Thoracic aorta (tissue), 2 donors: Measurements from ENCODE around the gene SH3BP4. TPM values are rescaled to one million over a fixed set of nuclear protein-coding genes. Genes with fewer than 3 reads are reported as not detected.

Experiments
- ATAC-seq: fragments of 150-250 bp; one replicate; pipeline ENCODE4 v1.8.0; 2017; ENCODE audit warnings: low read depth; ENCODE audit not compliant: insufficient number of reproducible peaks, low FRiP score
- DNase-seq: peaks from one replicate; pipeline ENCODE4 v3.0.0-alpha.2; 2020; ENCODE audit warnings: low spot score
- H3K27ac ChIP-seq, 2 donors: fragments of 200-600 bp; sonication (generic); 1 replicate in 1 of 2; 2 replicates in 1 of 2; pipeline ENCODE4 v1.5.1; 2016; ENCODE audit warnings: mild to moderate bottlenecking in 2 of 2, moderate library complexity in 2 of 2
- H3K27me3 ChIP-seq: fragments of 200-600 bp; sonication (generic); replicated peaks from 2 replicates; pipeline ENCODE4 v1.6.0; 2016; ENCODE audit warnings: mild to moderate bottlenecking; ENCODE audit not compliant: insufficient read depth
- H3K36me3 ChIP-seq: fragments of 200-600 bp; sonication (generic); one replicate; pipeline ENCODE4 v1.5.1; 2016
- H3K4me1 ChIP-seq, 2 donors: fragments of 200-600 bp; sonication (generic); 1 replicate in 1 of 2; 2 replicates in 1 of 2; pipeline versions ENCODE4 v1.5.1 to v1.6.0; 2016; ENCODE audit warnings: low read depth in 2 of 2, mild to moderate bottlenecking in 1 of 2; ENCODE audit not compliant: control insufficient read depth in 1 of 2
- H3K4me3 ChIP-seq: fragments of 200-600 bp; sonication (generic); 2 replicates; pipeline ENCODE4 v1.5.1; 2016; ENCODE audit warnings: mild to moderate bottlenecking
- H3K9me3 ChIP-seq: fragments of 200-600 bp; sonication (generic); 2 replicates; pipeline ENCODE4 v1.5.1; 2016
- CTCF ChIP-seq: fragments of 200-600 bp; sonication (generic); IDR thresholded peaks from one replicate; pipeline ENCODE4 v1.5.1; 2019; ENCODE audit warnings: antibody characterized with exemption
- total RNA-seq, 2 donors: library from RNA; depleted of rRNA; stranded (reverse); fragments of >200 nt; gene quantifications; one replicate each; pipeline versions ENCODE4 v1.1.0 to v1.2.3, GENCODE V29; 2016

Gene SH3BP4
- total RNA-seq, 2 donors from 2014 or later, result 24.0 to 32.4 TPM

- H3K9me3 ChIP-seq, result no peaks in the 10 kb centered on the region
Measured at GRCh38 chr2:234966340-234966739, 14.5 kb downstream of the SH3BP4 start.

GRCh38 chr2:234967201-234967869 lies 15.5 kb downstream of the SH3BP4 start:
- Histone ChIP-seq H3K4me1 (peaks cover 0 to 3% of the 10 kb centered on the region in 2 donors), H3K27me3 (no peaks in the 10 kb centered on the region), H3K36me3 (no peaks in the 10 kb centered on the region), H3K4me3 (no peak overlapping the region), H3K9me3 (no peaks in the 10 kb centered on the region), H3K27ac (no peak overlapping the region)
- TF ChIP-seq CTCF, result no peak
- ATAC-seq (no peak), DNase-seq (no peak)

More at GRCh38 chr2:234966340-234966739, 14.5 kb downstream of the SH3BP4 start:
- no peaks in the 10 kb centered on the region for H3K27me3 ChIP-seq
- no peak overlapping the region for H3K4me3 ChIP-seq
- H3K4me1 ChIP-seq, result peaks cover 0 to 3% of the 10 kb centered on the region in 2 donors
- ATAC-seq, result no peak
- H3K36me3 ChIP-seq, result no peaks in the 10 kb centered on the region
- DNase-seq, result no peak
- TF ChIP-seq CTCF, result no peak
- no peak overlapping the region for H3K27ac ChIP-seq

- ATAC-seq, result no peak
- no peak for DNase-seq
- peaks cover 0 to 3% of the 10 kb centered on the region in 2 donors for H3K4me1 ChIP-seq
Measured at GRCh38 chr2:234967870-234968208, 16.0 kb downstream of the SH3BP4 start.

GRCh38 chr2:234968631-234969305 lies 17.0 kb downstream of the SH3BP4 start:
- no peak for ATAC-seq
- Histone ChIP-seq H3K27ac (no peak overlapping the region), H3K4me1 (peaks cover 0 to 3% of the 10 kb centered on the region in 2 donors), H3K36me3 (no peaks in the 10 kb centered on the region), H3K9me3 (no peaks in the 10 kb centered on the region), H3K27me3 (no peaks in the 10 kb centered on the region), H3K4me3 (no peak overlapping the region)
- no peak for TF ChIP-seq CTCF
- no peak for DNase-seq

More at GRCh38 chr2:234967870-234968208, 16.0 kb downstream of the SH3BP4 start:
- Histone ChIP-seq H3K9me3 (no peaks in the 10 kb centered on the region), H3K27me3 (no peaks in the 10 kb centered on the region), H3K36me3 (no peaks in the 10 kb centered on the region), H3K27ac (no peak overlapping the region), H3K4me3 (no peak overlapping the region)
- no peak for TF ChIP-seq CTCF

- no peak overlapping the region for H3K27ac ChIP-seq
- TF ChIP-seq CTCF, result no peak
- no peak for DNase-seq
- no peak overlapping the region for H3K4me3 ChIP-seq
- no peaks in the 10 kb centered on the region for H3K9me3 ChIP-seq
- H3K4me1 ChIP-seq, result peaks cover 0 to 2% of the 10 kb centered on the region in 2 donors
- H3K27me3 ChIP-seq, result no peaks in the 10 kb centered on the region
- no peak for ATAC-seq
- no peaks in the 10 kb centered on the region for H3K36me3 ChIP-seq
Measured at GRCh38 chr2:234969306-234970098, 17.7 kb downstream of the SH3BP4 start.
